ENCODE data around the gene FARS2. TPM values are rescaled to one million over a fixed set of nuclear protein-coding genes. Genes with fewer than 3 reads are reported as not detected.
A peak's percentile ranks its signal among the peaks of the same experiment; 100 is the strongest.

Gene FARS2
- total and polyA plus RNA-seq, 9 of the 15 experiments (the other 6 are each of a cell fraction or from before 2014, with no cell fraction given) = 16.5 to 62.2 (median 27.0) TPM

DNA sequence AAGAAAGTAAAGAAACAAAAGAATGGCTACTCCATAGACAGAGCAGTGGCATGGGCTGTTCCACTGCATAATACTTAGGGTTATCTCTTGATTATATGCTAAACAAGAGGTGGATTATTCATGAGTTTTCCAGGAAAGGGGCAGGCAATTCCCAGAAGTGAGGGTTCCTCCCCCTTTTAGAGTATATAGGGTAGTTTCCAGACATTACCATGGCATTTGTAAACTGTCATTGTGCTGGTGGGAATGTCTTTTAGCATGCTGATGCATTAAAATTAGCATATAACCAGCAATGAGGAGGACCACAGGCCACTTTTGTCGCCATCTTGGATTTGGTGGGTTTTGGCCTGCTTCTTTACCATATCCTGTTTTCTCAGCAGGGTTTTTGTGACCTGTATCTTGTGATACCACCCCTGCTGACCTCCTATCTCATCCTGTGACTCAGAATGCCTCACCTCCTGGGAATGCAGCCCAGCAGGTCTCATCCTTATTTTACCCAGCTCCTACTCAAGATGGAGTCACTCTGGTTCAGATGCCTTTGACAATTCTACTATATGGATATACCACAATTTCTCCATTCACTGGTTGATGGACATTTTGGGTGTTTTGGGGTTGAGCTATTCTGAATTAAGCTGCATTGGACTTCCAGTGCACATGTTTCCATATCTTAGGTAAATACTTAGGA lies 280.6 kb downstream of the FARS2 start (continued):
- TF ChIP-seq, protein P1, sequence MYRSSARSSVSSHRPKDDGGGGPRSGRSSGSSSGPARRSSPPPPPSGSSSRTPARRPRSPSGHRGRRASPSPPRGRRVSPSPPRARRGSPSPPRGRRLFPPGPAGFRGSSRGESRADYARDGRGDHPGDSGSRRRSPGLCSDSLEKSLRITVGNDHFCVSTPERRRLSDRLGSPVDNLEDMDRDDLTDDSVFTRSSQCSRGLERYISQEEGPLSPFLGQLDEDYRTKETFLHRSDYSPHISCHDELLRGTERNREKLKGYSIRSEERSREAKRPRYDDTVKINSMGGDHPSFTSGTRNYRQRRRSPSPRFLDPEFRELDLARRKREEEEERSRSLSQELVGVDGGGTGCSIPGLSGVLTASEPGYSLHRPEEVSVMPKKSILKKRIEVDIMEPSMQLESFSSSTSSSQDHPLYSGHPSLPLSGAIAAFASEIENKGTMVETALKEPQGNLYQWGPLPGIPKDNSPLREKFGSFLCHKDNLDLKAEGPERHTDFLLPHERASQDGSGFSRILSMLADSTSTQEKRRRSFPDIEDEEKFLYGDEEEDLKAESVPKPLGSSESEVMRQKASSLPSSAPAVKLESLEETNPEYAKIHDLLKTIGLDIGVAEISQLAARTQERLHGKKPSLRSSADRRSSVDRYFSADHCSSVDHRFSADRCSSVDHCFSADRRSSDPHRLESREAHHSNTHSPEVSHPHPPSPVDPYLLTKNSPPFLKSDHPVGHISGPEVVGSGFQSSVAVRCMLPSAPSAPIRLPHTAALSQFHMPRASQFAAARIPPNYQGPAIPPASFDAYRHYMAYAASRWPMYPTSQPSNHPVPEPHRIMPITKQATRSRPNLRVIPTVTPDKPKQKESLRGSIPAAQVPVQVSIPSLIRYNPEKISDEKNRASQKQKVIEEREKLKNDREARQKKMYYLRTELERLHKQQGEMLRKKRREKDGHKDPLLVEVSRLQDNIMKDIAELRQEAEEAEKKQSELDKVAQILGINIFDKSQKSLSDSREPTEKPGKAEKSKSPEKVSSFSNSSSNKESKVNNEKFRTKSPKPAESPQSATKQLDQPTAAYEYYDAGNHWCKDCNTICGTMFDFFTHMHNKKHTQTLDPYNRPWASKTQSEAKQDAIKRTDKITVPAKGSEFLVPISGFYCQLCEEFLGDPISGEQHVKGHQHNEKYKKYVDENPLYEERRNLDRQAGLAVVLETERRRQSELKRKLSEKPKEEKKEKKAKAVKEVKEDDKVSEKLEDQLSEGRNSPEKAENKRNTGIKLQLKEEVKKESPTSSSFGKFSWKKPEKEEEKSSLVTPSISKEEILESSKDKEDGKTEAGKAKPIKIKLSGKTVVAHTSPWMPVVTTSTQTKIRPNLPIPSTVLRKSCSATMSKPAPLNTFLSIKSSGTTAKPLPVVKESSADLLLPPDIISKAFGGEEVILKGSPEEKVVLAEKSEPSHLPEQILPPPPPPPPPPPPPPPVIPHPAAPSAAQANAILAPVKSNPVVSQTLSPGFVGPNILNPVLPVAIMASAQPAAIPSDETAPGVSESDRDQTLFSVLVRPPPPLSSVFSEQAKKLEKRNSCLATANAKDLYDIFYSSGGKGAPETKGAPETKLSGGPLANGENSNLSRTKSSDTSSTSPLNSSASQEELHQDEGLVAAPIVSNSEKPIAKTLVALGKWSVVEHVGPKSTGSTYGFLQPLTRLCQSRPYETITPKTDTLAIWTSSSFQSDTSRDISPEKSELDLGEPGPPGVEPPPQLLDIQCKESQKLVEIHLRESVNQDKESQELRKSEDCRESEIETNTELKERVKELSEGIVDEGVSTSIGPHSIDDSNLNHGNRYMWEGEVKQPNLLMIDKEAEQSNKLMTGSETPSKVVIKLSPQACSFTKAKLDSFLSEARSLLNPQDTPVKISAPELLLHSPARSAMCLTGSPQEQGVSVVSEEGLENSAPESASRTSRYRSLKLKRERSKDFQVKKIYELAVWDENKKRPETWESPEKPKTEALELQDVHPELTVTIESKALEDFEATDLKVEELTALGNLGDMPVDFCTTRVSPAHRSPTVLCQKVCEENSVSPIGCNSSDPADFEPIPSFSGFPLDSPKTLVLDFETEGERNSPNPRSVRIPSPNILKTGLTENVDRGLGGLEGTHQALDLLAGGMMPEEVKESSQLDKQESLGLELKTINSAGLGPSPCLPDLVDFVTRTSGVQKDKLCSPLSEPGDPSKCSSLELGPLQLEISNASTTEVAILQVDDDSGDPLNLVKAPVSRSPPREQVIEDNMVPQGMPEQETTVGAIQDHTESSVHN (IDR thresholded peaks at IDR 0.05; ENCODE audit: borderline replicate concordance in 1 of 2, low read depth in 1 of 2) = no peak
- TF ChIP-seq ZKSCAN8 (CRISPR knock-in tag; IDR thresholded peaks at IDR 0.05) = peak; percentile 83; the same call in 1 of the 2 replicates
- no peak for TF ChIP-seq DNMT1 (IDR thresholded peaks at IDR 0.05)
- no peak for TF ChIP-seq ZNF143 (CRISPR knock-in tag; IDR thresholded peaks at IDR 0.05)
- TF ChIP-seq MBD2 (IDR thresholded peaks at IDR 0.05; ENCODE audit: borderline replicate concordance, low read depth) = no peak
- TF ChIP-seq ZNF444 (CRISPR knock-in tag; IDR thresholded peaks at IDR 0.05) = no peak
- TF ChIP-seq TAF15 (IDR thresholded peaks at IDR 0.05; ENCODE audit: low read depth, low read length) = no peak
- TF ChIP-seq SNIP1 (IDR thresholded peaks at IDR 0.05; ENCODE audit: low read depth) = no peak
- TF ChIP-seq, protein P2, sequence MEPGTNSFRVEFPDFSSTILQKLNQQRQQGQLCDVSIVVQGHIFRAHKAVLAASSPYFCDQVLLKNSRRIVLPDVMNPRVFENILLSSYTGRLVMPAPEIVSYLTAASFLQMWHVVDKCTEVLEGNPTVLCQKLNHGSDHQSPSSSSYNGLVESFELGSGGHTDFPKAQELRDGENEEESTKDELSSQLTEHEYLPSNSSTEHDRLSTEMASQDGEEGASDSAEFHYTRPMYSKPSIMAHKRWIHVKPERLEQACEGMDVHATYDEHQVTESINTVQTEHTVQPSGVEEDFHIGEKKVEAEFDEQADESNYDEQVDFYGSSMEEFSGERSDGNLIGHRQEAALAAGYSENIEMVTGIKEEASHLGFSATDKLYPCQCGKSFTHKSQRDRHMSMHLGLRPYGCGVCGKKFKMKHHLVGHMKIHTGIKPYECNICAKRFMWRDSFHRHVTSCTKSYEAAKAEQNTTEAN (CRISPR knock-in tag; IDR thresholded peaks at IDR 0.05) = no peak
- TF ChIP-seq ZZZ3 (IDR thresholded peaks at IDR 0.05) = no peak
- no peak for TF ChIP-seq FOXK2 (conservative IDR thresholded peaks at IDR 0.05 in 1 of 2, IDR thresholded peaks at IDR 0.05 in 1 of 2; ENCODE audit: low read depth in 2 of 2)
- TF ChIP-seq, protein P3, sequence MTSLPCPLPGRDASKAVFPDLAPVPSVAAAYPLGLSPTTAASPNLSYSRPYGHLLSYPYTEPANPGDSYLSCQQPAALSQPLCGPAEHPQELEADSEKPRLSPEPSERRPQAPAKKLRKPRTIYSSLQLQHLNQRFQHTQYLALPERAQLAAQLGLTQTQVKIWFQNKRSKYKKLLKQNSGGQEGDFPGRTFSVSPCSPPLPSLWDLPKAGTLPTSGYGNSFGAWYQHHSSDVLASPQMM (CRISPR knock-in tag; IDR thresholded peaks at IDR 0.05) = no peak
- no peak for TF ChIP-seq ZNF146 (CRISPR knock-in tag; IDR thresholded peaks at IDR 0.05; ENCODE audit: unreplicated experiment)
- TF ChIP-seq, protein P4, sequence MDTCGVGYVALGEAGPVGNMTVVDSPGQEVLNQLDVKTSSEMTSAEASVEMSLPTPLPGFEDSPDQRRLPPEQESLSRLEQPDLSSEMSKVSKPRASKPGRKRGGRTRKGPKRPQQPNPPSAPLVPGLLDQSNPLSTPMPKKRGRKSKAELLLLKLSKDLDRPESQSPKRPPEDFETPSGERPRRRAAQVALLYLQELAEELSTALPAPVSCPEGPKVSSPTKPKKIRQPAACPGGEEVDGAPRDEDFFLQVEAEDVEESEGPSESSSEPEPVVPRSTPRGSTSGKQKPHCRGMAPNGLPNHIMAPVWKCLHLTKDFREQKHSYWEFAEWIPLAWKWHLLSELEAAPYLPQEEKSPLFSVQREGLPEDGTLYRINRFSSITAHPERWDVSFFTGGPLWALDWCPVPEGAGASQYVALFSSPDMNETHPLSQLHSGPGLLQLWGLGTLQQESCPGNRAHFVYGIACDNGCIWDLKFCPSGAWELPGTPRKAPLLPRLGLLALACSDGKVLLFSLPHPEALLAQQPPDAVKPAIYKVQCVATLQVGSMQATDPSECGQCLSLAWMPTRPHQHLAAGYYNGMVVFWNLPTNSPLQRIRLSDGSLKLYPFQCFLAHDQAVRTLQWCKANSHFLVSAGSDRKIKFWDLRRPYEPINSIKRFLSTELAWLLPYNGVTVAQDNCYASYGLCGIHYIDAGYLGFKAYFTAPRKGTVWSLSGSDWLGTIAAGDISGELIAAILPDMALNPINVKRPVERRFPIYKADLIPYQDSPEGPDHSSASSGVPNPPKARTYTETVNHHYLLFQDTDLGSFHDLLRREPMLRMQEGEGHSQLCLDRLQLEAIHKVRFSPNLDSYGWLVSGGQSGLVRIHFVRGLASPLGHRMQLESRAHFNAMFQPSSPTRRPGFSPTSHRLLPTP (IDR thresholded peaks at IDR 0.05; ENCODE audit: borderline replicate concordance, extremely low read depth, insufficient read length) = no peak
- peak; percentile 84 for TF ChIP-seq ZNF644 (tag; IDR thresholded peaks at IDR 0.05; ENCODE audit: low read depth)
